Lower lobe of right lung (tissue), 2 donors: ENCODE results near the gene DMD. TPM values are rescaled to one million over a fixed set of nuclear protein-coding genes. Genes with fewer than 3 reads are reported as not detected.
"Not testable (repeated sequence)": the region's sequence is repeated elsewhere in the genome, so short reads cannot be mapped to it uniquely, and the experiment has no call there.

Experiments used
- ATAC-seq, 2 donors: fragments of 200-7000 bp; cut with Tn5 transposase; one replicate each; pipeline ENCODE4 v1.9.1; 2020 to 2022; ENCODE audit warnings: mild to moderate bottlenecking in 2 of 2, moderate library complexity in 2 of 2
- DNase-seq: peaks from one replicate; pipeline ENCODE4 v3.0.0-alpha.2; 2020
- H3K27ac ChIP-seq: fragments of 200-600 bp; one replicate; pipeline ENCODE4 v1.8.0; 2022
- H3K27me3 ChIP-seq: fragments of 200-600 bp; one replicate; pipeline ENCODE4 v1.8.0; 2022; ENCODE audit warnings: low read depth
- H3K36me3 ChIP-seq: fragments of 200-600 bp; one replicate; pipeline ENCODE4 v1.8.0; 2022; ENCODE audit warnings: mild to moderate bottlenecking
- H3K4me1 ChIP-seq: fragments of 200-600 bp; one replicate; pipeline ENCODE4 v1.8.0; 2022
- H3K4me3 ChIP-seq: fragments of 200-600 bp; one replicate; pipeline ENCODE4 v1.8.0; 2022; ENCODE audit warnings: mild to moderate bottlenecking
- H3K9me3 ChIP-seq: fragments of 200-600 bp; one replicate; pipeline ENCODE4 v1.8.0; 2022
- intact Hi-C: fragments of 100-400 bp; cut with DNase I; formaldehyde crosslinking; loops from one replicate; pipeline ENCODE4 v1.11.0; 2022
- total RNA-seq: library from RNA; stranded (reverse); fragmentation: NEBNext Ultra II Directional; extraction: Animal tissue kit (Norgen Biotek cat#: 25700); gene quantifications from one replicate; pipeline ENCODE4 v1.2.1, GENCODE V29; 2021
- TF ChIP-seq, protein P1 (sequence below): fragments of 200-600 bp; IDR thresholded peaks from one replicate; pipeline ENCODE4 v1.8.0; 2022; ENCODE audit warnings: antibody characterized with exemption, mild to moderate bottlenecking
- donor health status: DM: no; HTN: yes; CAD: no; lungs with severe emphysema.

Gene DMD
- total RNA-seq, 1 donor from 2014 or later: 29.4 TPM

DNA sequence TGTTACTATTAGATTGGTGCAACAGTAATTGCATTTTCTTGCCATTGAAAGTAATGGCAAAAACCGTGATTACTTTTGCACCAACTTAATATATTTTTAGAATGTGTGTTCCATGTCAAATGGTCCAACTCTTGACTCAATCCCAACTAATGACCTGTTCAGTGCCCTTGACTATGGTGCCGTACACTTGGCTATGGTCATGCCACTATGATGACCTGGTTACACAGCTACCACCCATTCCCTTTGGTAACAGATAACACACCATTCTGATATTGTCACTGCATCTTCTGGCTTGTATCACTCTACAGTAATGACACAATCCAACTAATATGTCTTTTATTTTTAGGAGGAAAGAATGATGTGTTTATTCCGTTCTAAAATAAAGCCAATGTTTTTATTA lies 469.4 kb downstream of the DMD start:
- intact Hi-C loops: no loop called here
- Histone ChIP-seq H3K4me3 (no peak overlapping the region), H3K9me3 (no peaks in the 10 kb centered on the region), H3K4me1 (no peaks in the 10 kb centered on the region), H3K27ac (no peak overlapping the region), H3K27me3 (no peaks in the 10 kb centered on the region), H3K36me3 (no peaks in the 10 kb centered on the region)
- no peak for DNase-seq
- ATAC-seq: no peak
- TF ChIP-seq, protein P1, sequence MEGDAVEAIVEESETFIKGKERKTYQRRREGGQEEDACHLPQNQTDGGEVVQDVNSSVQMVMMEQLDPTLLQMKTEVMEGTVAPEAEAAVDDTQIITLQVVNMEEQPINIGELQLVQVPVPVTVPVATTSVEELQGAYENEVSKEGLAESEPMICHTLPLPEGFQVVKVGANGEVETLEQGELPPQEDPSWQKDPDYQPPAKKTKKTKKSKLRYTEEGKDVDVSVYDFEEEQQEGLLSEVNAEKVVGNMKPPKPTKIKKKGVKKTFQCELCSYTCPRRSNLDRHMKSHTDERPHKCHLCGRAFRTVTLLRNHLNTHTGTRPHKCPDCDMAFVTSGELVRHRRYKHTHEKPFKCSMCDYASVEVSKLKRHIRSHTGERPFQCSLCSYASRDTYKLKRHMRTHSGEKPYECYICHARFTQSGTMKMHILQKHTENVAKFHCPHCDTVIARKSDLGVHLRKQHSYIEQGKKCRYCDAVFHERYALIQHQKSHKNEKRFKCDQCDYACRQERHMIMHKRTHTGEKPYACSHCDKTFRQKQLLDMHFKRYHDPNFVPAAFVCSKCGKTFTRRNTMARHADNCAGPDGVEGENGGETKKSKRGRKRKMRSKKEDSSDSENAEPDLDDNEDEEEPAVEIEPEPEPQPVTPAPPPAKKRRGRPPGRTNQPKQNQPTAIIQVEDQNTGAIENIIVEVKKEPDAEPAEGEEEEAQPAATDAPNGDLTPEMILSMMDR: no peak

DNA sequence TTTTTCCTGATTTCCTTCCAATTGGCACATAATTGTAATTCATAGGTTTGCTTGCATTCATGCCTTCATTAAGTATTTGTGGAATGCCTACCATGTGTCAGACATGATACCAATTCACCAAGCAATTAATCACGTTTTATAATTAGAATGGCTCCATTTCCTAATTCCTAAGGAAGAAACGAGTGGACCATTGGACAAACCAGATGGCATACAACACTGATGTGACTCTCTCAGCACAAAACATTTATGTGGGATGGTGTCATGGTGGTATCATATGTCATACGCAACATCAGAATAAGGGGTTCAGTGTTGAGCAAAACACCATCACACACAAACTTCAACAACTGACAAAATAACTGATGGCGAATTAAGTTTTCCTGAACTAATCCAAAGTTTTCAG lies 502.8 kb downstream of the DMD start:
- Histone ChIP-seq H3K4me3 (no peak overlapping the region), H3K9me3 (no peaks in the 10 kb centered on the region), H3K27ac (no peak overlapping the region), H3K36me3 (no peaks in the 10 kb centered on the region), H3K4me1 (no peaks in the 10 kb centered on the region), H3K27me3 (no peaks in the 10 kb centered on the region)
- ATAC-seq: no peak
- DNase-seq: no peak
- intact Hi-C loops: no loop called here
- TF ChIP-seq, protein P1: no peak

DNA sequence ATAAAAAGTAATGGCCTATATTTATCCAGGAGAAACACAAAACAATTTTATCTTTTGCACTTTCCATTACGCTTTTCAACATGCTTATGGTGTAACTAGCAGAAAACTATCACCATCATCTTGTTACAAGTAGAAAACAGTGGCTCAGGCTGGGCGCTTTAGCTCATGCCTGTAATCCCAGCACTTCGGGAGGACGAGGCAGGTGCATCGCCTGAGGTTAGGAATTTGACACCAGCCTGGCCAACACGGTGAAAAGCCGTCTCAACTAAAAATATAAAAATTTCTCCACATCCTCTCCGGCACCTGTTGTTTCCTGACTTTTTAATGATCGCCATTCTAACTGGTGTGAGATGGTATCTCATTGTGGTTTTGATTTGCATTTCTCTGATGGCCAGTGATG lies 506.0 kb downstream of the DMD start:
- DNase-seq, H3K9me3 ChIP-seq, H3K36me3 ChIP-seq, H3K27me3 ChIP-seq, H3K27ac ChIP-seq, intact Hi-C loops, H3K4me3 ChIP-seq, ATAC-seq, H3K4me1 ChIP-seq: not testable (repeated sequence)

DNA sequence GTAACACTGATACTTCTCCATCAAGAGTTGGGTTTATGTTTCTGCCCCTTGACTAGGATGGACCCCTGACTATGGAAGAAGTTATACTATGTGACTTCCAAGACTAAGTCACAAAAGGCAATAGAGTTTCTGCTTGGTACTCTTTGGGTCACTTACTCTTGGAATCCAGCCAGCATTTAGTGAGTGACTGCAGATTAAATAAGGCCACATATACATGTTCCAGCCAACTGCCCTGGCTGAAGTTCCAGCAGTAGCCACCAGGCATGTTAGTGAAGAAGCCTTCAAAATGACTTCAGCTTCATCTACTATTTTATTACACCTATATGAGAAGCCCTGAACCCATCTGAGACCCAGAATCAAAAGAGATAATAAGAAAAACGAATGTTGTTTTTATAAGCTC lies 524.0 kb downstream of the DMD start:
- intact Hi-C loops: no loop called here
- no peaks in the 10 kb centered on the region for H3K4me1 ChIP-seq

DNA sequence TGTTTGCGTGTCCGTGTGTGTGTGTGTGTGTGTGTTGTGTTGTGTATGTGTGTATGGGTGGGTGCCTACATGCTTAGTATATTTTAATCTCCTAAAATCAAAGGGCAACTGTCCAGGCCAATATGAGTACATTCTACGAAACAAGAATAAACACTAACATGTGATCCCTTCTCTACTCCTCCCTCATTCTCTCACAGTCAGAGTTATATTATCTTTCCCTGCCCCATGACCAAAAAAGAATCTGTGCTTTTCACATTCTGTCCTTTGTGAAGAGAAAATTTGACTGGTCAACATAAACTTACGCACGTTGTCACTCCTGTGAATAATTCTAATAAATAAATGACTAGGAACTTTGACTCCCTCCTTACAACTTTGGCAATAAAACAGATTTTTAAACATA lies 532.9 kb downstream of the DMD start:
- Histone ChIP-seq H3K27ac (no peak overlapping the region), H3K27me3 (no peaks in the 10 kb centered on the region), H3K9me3 (no peaks in the 10 kb centered on the region), H3K4me3 (no peak overlapping the region), H3K36me3 (no peaks in the 10 kb centered on the region), H3K4me1 (no peaks in the 10 kb centered on the region)
- TF ChIP-seq, protein P1: no peak
- ATAC-seq: no peak
- intact Hi-C loops: no loop called here
- no peak for DNase-seq

More for the DNA sequence above, 524.0 kb downstream of the DMD start:
- Histone ChIP-seq H3K9me3 (no peaks in the 10 kb centered on the region), H3K4me3 (no peak overlapping the region), H3K27ac (no peak overlapping the region), H3K36me3 (no peaks in the 10 kb centered on the region), H3K27me3 (no peaks in the 10 kb centered on the region)
- DNase-seq (no peak), ATAC-seq (no peak)
- TF ChIP-seq, protein P1: no peak

DNA sequence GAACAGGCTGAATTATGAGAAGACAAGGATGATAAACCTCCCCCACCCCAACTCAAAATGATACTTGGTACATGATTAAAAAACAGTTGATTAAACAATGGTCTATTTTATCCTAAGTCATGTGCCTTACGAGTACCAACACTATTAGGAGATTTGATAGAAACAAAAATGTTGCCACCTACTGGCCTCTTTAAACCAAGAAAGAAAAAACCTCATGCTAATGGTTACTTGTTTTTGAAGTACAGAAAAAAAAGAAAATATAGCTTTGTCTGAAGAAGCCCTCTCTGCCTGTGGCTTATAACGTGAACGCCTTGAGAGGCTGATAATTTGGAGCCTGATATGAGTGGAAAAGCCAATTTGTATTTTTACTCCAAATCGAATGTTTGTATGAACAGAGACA lies 538.2 kb downstream of the DMD start:
- Histone ChIP-seq H3K36me3 (no peaks in the 10 kb centered on the region), H3K27me3 (no peaks in the 10 kb centered on the region), H3K9me3 (no peaks in the 10 kb centered on the region), H3K27ac (no peak overlapping the region), H3K4me3 (no peak overlapping the region), H3K4me1 (no peaks in the 10 kb centered on the region)
- TF ChIP-seq, protein P1: no peak
- intact Hi-C loops: no loop called here
- no peak for ATAC-seq
- DNase-seq: no peak
